ENCODE results near the gene LRRC3C.
"Not testable (repeated sequence)": the region's sequence is repeated elsewhere in the genome, so short reads cannot be mapped to it uniquely, and the experiment has no call there.

Gene LRRC3C

DNA sequence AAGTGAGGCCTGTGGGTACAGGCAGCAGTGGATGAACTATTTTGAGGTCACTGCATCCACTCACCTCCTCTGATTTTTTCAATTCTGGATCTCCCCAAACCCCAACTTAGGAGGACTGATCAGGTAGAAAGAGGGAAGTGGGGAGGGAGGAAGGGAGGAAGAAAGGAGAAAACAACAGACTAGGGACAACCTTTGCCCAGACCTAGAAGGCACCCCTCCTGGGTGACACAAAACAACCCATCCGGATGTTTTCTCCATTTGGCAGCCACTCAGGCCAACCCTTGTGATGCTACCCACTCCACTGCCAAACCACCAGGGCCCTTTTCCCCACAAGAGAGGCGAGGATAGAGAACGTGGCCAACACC, 2.9 kb upstream of the LRRC3C start:
- no peak for DNase-seq

DNA sequence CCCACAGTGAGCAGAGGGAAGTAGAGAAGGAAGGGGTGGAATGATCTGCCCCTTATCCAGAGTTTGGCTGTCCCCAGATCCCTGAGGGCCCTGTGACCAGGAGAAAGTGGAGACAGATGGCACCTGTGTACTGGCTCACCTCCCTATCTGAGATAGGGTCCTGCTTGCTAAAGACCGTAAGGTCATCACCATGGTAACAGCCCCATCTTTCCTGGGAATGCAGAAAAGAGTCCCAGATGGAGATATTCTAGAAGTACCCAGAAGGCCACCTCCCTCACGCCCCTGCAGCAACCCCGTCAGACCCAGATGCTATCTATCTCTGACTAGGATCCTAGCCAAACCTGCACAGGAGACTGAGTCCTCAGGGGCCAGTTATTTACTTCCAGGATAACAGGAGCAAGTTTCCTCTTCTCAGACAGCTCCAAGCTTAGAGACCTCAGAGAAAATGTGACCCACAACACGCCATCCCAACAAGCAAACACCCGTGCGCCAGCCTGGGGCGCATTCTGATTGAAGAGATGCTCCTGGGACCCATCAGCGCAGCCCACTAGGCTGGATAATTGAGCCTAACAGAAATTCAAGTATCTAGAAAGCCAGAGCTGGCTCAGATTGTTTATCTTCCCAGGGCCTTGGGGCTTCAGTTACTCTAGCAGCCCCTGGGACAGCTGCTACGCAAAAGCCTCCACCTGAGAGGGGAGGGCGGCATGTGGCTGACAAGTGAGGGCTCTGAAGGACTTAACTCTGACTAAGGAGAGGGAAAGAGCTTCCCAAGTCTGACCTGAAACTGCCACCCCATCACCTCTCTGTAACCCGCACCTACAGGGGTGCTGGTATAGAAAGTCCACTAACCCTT, 2.0 kb upstream of the LRRC3C start:
- DNase-seq: no peak

DNA sequence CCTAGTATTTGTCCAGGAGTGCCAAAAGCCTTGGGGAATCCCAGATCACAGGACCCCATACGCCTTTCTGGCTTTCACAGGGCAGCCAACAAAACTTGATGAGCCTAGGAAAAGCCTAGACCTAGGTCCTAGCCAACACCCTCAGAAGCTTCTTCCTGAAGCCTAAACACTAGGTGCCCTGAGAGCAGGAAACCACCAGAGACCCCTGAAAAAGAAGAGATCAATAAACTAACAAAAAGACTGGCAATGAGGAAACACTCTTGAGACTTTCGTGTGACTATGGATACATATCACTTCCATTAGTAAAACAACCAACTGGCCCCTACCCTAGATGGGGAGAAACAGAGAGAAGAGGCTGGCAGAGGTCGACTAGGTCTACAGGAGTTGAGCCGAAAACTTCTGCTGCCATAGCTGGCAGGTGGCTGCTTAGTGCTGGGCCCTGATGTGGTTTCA, 1.4 kb upstream of the LRRC3C start:
- no peak for DNase-seq

DNA sequence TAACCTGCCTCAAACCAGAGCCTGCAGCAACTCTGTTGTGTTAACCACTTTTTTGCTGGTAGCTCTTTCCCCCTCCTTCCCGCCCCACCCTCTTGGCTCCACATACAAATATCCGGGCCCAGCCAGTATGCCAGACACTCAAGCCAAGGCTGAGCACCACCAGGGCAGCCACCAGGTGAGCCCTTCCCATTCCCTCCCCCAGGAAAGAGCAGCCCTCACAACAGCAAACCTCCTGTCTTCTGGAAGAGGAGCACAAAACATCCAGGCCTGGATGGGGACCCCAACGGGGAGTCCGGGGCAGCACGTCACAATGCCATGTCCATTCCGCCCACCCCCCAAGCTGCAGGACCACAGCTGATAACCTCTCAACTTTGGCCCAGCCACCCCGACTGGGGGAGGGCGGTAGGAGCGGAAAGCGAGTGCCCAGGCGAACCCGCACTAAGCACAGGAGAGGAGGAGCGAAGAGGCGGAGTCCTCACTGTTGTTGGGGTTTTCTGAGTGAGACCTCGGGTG, 888 bp upstream of the LRRC3C start:
- peak; percentile 62 for DNase-seq

DNA sequence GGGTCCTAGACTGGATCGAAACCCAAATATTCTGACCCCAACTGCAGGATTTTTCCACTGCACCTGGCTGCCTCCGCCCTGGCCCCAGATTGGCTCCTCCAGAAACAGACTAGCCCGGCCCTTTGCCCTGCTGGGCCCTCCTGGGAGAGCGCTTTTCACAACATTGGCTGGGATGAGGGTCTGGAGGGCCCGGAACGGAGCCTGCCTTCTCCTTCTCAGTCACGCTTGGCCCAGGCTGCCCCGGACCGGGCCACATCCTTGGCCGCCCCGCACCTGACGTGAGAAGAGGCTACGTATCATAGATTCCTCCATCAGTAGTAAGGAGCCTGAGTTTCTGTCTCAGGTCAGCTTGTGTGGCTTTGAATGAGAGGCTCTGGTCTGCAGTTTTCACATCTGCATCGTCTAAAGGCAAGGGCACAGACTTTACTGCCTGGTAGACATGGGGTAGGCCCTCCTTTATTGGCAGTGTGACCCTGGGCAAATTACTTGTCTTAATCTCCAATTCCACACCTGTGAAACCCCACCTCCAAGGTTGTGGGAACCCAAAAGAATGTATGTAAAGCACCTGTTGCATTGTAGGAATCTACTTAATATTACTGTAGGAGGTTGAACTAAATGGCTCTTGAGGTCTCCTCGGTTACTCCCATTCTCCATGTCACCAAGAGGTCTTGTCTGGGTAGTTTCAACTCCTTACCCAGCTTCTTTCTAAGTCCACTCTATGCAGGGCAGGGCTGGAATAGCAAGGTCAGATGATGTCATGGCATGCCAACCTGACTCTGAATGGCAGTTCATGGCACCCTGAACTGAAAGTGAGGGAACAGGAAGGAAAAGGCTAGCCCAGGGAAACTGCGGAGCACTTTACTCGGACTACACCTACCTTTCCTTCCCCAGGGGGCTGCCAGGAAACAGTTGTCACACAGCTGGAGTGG, 661 bp downstream of the LRRC3C start:
- DNase-seq: no peak

DNA sequence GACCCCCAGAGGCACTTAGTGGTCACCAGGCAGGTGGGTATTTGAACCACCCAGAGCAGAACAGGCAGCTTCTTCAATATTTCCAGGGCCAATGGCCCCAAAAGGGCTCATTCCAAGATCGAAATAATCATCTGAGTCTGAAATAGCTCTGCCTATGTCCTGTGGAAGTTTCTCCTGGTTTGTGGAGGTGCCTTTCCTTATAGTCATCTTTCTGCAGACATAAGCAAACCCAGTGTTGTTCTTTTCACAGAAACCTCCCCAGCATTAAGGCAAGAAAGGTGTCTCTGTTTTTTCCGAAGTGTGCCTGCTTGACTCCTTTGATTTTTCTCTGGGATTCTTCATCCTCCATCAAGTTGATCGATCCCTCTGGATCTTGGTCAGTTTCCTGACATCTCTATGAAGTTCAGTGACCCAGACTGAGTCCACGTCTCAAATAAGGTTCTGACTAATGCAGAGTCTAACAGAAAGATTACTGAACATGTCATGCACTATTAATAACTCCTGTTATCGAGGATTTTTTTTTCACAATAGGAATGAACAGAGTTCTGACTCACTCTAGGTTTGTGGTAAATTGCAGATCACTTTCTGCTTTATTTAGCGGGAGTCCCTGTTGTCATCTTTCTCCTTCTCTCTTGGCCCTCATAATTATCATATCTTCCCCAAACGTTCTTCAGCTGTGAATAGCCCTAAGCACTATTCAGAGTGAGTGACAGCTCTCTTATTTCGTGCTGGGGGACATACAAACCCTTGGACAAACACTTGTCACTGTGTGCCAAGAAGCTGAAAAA, 1.5 kb downstream of the LRRC3C start:
- DNase-seq: peak; percentile 9

DNA sequence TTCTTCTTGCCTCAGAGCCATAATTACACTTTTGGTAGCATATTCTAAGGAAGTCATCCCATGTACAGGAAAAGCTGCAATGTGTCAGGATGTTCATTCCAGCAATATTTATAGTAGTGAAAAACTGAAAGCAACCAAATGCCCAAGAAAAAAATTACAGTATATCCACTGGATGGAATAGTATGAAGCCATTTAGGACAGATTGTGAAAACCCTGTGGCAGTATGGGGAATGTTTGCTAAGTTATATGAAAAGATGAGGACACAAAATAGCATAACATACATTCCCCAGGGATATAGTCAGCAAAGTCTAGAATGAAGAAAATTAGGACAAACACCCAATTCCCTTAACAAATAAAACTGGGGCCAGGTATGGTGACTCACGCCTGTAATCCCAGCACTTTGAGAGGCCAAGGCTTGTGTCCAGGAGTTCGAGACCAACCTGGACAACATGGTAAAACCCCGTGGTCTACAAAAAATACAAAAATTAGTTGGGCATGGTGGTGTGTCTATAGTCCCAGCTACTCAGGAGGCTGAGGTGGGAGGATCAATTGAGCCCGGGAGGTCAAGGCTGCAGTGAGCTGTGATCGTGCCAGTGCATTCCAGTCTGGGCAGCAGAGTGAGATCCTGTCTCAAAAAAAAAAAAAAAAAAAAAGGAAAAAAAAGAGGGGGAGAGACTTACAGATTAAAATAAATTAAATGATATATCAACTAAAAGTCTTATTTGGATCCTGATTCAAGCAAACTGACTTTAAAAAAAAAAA, 2.3 kb downstream of the LRRC3C start:
- no peak for DNase-seq

- DNase-seq: no peak
Measured at GRCh38 chr17:39933912-39934311, 6.4 kb downstream of the LRRC3C start.

GRCh38 chr17:39934324-39934723, 6.8 kb downstream of the LRRC3C start:
- DNase-seq: no peak

GRCh38 chr17:39935909-39936308, 8.4 kb downstream of the LRRC3C start:
- DNase-seq: no peak

DNA sequence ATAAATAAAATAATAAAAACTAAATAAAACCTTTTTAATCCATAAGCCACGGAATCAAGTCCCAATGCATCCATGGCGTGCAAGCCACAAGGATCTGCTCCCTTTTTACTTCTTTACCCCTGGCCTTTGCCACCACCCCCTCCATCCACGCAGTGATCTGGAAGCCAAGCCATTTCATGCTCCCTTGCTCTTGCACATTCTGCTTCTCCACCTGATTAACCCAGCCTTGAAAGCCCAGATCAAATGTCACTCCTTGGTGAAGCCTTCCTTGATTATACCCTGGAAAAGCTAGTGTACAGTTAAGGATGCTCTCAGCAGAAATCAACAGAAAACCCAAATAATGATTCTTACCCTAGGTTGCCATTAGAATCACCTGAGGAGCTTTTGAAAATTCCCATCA, 9.9 kb downstream of the LRRC3C start:
- DNase-seq: no peak

DNA sequence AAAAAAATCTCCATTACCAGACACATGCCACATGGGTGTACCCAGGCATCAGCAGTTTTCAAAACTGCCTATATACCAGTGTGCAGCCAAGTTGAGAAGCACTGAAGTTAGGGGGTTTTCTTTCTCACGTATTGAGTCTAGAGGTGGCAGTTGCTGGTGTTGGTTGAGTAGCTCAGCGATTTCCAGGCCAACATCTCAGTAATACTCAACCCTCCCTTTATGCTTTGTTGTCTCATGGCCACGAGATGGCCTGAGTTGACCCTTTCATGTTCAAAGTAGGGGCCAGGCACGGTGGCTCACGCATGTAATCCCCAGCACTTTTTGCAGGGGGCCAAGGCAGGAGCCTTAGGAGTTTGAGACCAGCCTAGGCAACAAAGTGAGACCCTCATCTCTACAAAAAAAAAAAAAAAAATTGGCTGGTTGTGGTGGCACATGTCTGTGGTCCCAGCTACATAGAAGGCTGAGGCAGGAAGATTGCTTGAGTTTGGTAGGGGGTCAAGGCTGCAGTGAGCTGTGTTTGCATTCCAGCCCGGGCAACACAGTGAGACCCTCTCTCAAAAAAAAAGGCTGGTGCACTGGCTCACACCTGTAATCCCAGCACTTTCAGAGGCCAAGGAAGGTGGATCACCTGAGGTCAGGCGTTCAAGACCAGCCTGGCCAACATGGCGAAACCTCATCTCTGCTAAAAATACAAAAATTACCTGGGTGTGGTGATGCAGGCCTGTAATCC, 10.8 kb downstream of the LRRC3C start:
- DNase-seq: no peak

GRCh38 chr17:39939106-39939505, 11.6 kb downstream of the LRRC3C start:
- DNase-seq: no peak

- DNase-seq: no peak
Measured at GRCh38 chr17:39939588-39940419, 12.3 kb downstream of the LRRC3C start.

- DNase-seq: no peak
Measured at GRCh38 chr17:39943702-39944392, 16.3 kb downstream of the LRRC3C start.

- no peak for DNase-seq
Measured at GRCh38 chr17:39944393-39944711, 16.8 kb downstream of the LRRC3C start.

DNA sequence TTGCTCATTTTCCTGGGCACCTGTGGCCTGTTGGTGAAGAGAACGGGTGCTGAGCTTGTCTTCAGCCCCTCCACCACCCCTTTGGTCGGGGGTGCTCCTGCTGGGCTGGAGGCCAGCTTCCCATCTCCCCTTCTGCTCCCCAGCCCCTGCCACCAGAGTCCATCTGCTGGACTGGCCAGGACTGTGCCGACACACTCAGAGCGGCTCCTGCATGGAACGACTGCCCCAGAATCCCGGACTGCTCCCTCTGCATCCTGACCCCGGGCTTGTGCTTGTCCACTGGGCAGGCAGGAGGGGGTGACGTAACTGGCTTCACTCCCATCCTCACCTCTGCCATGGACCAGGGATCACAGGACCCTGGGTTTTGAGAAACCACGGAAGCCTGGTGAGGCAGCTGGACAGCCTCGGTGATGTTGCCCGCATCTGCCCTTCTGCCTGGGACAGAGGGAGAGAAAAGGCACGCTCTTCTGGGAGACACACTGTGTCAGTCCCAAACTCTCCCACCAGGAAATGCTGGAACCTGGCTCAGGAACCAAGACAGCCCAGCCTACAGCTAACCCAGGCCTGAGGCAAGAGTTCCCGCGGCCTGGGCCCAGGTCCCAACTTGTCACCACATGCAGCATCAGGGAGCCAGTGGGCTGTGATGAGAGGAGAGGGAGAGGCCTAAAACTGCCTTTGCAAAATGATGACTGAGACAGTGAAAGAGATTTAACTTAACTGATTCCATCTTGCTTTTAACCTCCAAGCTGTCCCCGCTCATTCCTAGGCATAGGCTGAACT, 19.2 kb downstream of the LRRC3C start:
- no peak for DNase-seq

DNA sequence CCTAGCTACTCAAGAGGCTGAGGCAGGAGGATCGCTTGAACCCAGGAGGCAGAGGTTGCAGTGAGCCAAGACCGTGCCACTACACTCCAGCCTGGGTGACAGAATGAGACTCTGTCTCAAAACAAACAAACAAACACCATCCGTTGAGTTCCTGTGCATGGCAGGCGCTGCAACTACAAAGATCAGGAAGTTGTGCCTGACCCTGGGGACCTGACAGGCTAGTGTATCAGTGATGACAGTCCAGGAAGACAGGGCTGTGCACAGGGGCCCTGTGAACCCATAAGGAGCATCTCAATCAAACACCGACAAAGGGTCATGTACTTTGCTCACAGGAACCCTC, 20.9 kb downstream of the LRRC3C start:
- not testable (repeated sequence) for DNase-seq

DNA sequence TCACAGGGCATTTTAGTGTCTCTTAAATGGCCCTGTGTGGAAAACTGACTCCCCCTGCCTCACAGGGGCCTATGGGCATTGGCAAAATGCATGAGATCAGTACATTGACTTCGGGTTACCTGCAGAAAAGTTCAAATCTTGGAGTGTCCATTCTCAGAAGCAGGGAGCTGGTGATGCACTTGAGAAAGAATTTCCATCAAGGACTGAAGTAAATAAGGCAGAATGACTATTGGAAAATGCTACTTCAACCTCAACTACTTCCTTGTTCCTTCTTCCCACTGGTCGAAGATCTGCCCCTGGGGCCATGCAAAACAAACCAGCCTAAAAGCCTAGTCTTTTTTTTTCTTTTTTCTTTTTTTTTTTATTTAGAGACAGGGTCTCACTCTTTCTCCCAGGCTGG, 21.5 kb downstream of the LRRC3C start:
- no peak for DNase-seq

All from NK-92 treated with Interleukin-12 subunit alpha and Interleukin-12 subunit beta, amount 100 ng/mL, for 24 hours (cell line).